ENCODE measurements around the gene ZHX3. TPM values are rescaled to one million over a fixed set of nuclear protein-coding genes. Genes with fewer than 3 reads are reported as not detected.

ZHX3 gene
- total and polyA plus RNA-seq, 2 of the 4 experiments (the other 2 are of a cell fraction) = 25.0 to 28.0 TPM

DNA sequence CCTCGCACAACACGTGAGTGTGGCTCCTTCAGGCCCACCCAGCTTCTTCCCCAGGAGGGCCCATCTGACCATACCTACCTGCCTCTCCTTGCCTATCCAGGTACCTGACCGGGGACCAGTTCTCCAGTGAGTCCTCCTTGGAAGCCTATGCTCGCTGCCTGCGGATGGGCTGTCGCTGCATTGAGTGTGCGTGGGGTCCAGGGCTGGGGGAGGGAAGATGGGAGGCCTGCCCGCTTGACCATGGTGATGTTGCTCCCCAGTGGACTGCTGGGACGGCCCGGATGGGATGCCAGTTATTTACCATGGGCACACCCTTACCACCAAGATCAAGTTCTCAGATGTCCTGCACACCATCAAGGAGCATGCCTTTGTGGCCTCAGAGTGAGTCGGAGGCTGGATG, 153.7 kb downstream of the ZHX3 start:
- intact Hi-C loops (cut with micrococcal nuclease) = no loop called here
- H3K36me3 ChIP-seq (ENCODE audit: control insufficient read depth, insufficient read depth, low read length) = peaks cover 89% of the 10 kb centered on the region

More for the DNA sequence above, 153.7 kb downstream of the ZHX3 start:
- Histone ChIP-seq H4K91ac (ENCODE audit: insufficient read depth, low read depth, low read length) (no peak overlapping the region), H3K23ac (ENCODE audit: low read depth, low read length) (no peak overlapping the region), H2BK15ac (ENCODE audit: low read depth, low read length) (no peak overlapping the region), H2BK20ac (ENCODE audit: low read depth, low read length) (no peak overlapping the region), H3K9me1 (ENCODE audit: insufficient read depth, low read length) (peaks cover 17% of the 10 kb centered on the region), H3K18ac (ENCODE audit: low read depth, low read length) (no peak overlapping the region), H2AK5ac (ENCODE audit: low read depth, low read length) (no peak overlapping the region), H3K9ac (ENCODE audit: low read depth, low read length) (no peak overlapping the region), H3K4ac (ENCODE audit: low read depth, low read length) (no peak overlapping the region), H3K27me3 (ENCODE audit: control insufficient read depth, insufficient read depth, low read length) (no peaks in the 10 kb centered on the region), H4K5ac (ENCODE audit: low read depth, low read length) (no peak overlapping the region), H3K4me1 (ENCODE audit: control insufficient read depth, insufficient read depth, low read length) (no peaks in the 10 kb centered on the region), H3K27ac (ENCODE audit: insufficient read depth, low read length) (no peak overlapping the region), H2BK5ac (ENCODE audit: low read depth, low read length, poor library complexity, severe bottlenecking) (no peak overlapping the region), H3K56ac (ENCODE audit: extremely low read depth, insufficient read depth, low read length) (no peak overlapping the region), H3K4me3 (ENCODE audit: insufficient read depth, low read depth, low read length) (no peak overlapping the region), H3K14ac (replicated peaks; ENCODE audit: low read depth, low read length) (no peak overlapping the region), H3K79me1 (ENCODE audit: low read depth in 1 of 2, low read length in 2 of 2) (peaks cover 29 to 65% of the 10 kb centered on the region in 2 experiments), H2BK120ac (ENCODE audit: low read depth, low read length) (no peak overlapping the region), H3K4me2 (ENCODE audit: low read depth, low read length) (no peak overlapping the region), H3K9me3 (ENCODE audit: control insufficient read depth, insufficient read depth, low read length) (no peaks in the 10 kb centered on the region), H4K8ac (ENCODE audit: low read depth in 2 of 2, low read length in 2 of 2) (no peak overlapping the region), H2AK9ac (replicated peaks; ENCODE audit: low read depth, low read length, poor library complexity) (peak overlapping the region; percentile 38), H2AFZ (replicated peaks; ENCODE audit: low read length, poor library complexity) (no peak overlapping the region), H4K20me1 (ENCODE audit: insufficient read depth, low read length) (peaks cover 41% of the 10 kb centered on the region)
- WGBS, 2 experiments (ENCODE audit: extremely low coverage in 2 of 2, insufficient read length in 1 of 2) = 94% methylated on average over 3 of the region's 11 CpGs; no CpG with 5 or more reads in 1 of the 2 experiments
- no TSS peak for BruUV-seq (replicated peaks)
- ATAC-seq (ENCODE audit: low read depth) = no peak
- ChIA-PET CTCF (no interaction called here), POLR2A (ENCODE audit: unreplicated experiment) (no interaction called here)
- no peak for DNase-seq
- dilution Hi-C loops (cut with HindIII; ENCODE audit: low sequenced_read_pairs, unreplicated experiment) (no loop called here), in situ Hi-C loops (cut with MboI; ENCODE audit: low sequenced_read_pairs) (loop anchor here (25.0 kb wide), 1 partner anchor 448 kb away; the partner anchor contains the start of gene CHD6)
- TF ChIP-seq NFE2L2 (IDR thresholded peaks at IDR 0.05; ENCODE audit: low read depth, low read length) = no peak
- TF ChIP-seq MAFK (IDR thresholded peaks at IDR 0.05; ENCODE audit: low read depth, low read length) = no peak
- TF ChIP-seq MXI1 (IDR thresholded peaks at IDR 0.05; ENCODE audit: borderline replicate concordance, low read depth, low read length) = no peak
- TF ChIP-seq RAD21 (IDR thresholded peaks at IDR 0.05; ENCODE audit: low read length) = no peak
- TF ChIP-seq POLR2A (IDR thresholded peaks at IDR 0.05; ENCODE audit: low read depth, low read length) = no peak
- TF ChIP-seq CEBPB (IDR thresholded peaks at IDR 0.05; ENCODE audit: low read depth, low read length) = no peak
- no peak for TF ChIP-seq CHD1 (IDR thresholded peaks at IDR 0.05; ENCODE audit: low read depth, low read length)
